Uterus (tissue), 4 donors: ENCODE data around the gene BTBD9. TPM values are rescaled to one million over a fixed set of nuclear protein-coding genes. Genes with fewer than 3 reads are reported as not detected.

ENCODE experiments used
- DNase-seq, 2 donors: peaks; one replicate each; pipeline ENCODE4 v3.0.0-alpha.2; 2019 to 2020
- H3K27ac ChIP-seq, 2 donors: fragments of 200-600 bp; sonication (generic); 1 replicate in 1 of 2; 2 replicates in 1 of 2; pipeline ENCODE4 v1.5.1; 2016 to 2018
- H3K27me3 ChIP-seq, 2 donors: fragments of 200-600 bp; sonication (generic); one replicate each; pipeline ENCODE4 v1.5.1; 2018 to 2019; ENCODE audit warnings: control low read depth in 1 of 2
- H3K36me3 ChIP-seq, 2 donors: fragments of 200-600 bp; sonication (generic); one replicate each; pipeline ENCODE4 v1.5.1; 2019; ENCODE audit warnings: control low read depth in 1 of 2
- H3K4me1 ChIP-seq, 2 donors: fragments of 200-600 bp; sonication (generic); one replicate each; pipeline ENCODE4 v1.5.1; 2018 to 2019; ENCODE audit warnings: control low read depth in 1 of 2
- H3K4me3 ChIP-seq, 2 donors: fragments of 200-600 bp; sonication (generic); 1 replicate in 1 of 2; 2 replicates in 1 of 2; pipeline ENCODE4 v1.5.1; 2018 to 2019; ENCODE audit warnings: mild to moderate bottlenecking in 1 of 2
- H3K9me3 ChIP-seq, 2 donors: fragments of 200-600 bp; sonication (generic); one replicate each; pipeline ENCODE4 v1.5.1; 2019; ENCODE audit warnings: control low read depth in 1 of 2
- POLR2A ChIP-seq, 2 donors: fragments of 450-650 bp; IDR thresholded peaks; one replicate each; pipeline ENCODE4 v1.6.1; 2016; ENCODE audit warnings: antibody characterized with exemption in 2 of 2, mild to moderate bottlenecking in 1 of 2, moderate library complexity in 1 of 2
- intact Hi-C: fragments of 100-400 bp; cut with DNase I; formaldehyde crosslinking; loops from one replicate; pipeline ENCODE4 v1.15.1; 2023; ENCODE audit warnings: low total_unique reads
- total RNA-seq, 4 donors: library from RNA; depleted of rRNA in 3 of 4; stranded (reverse); fragments of >200 nt in 3 of 4; gene quantifications; one replicate each; pipeline versions ENCODE4 v1.1.0 to v1.2.4, GENCODE V29; 2014 to 2023
- TF ChIP-seq, protein P1 (sequence below), 4 experiments: fragments of 200-600 bp in 2 of 4; fragments of 450-650 bp in 2 of 4; sonication (generic) in 2 of 4; IDR thresholded peaks; one replicate each; pipeline ENCODE4 v1.5.1; 2016 to 2019; ENCODE audit warnings: antibody characterized with exemption in 4 of 4, mild to moderate bottlenecking in 2 of 4, moderate library complexity in 1 of 4
- donor health status: DM: yes; HTN: yes; CAD: no.

BTBD9 gene
- total RNA-seq, 4 donors from 2014 or later: 10.3 to 50.3 (median 34.4) TPM

DNA sequence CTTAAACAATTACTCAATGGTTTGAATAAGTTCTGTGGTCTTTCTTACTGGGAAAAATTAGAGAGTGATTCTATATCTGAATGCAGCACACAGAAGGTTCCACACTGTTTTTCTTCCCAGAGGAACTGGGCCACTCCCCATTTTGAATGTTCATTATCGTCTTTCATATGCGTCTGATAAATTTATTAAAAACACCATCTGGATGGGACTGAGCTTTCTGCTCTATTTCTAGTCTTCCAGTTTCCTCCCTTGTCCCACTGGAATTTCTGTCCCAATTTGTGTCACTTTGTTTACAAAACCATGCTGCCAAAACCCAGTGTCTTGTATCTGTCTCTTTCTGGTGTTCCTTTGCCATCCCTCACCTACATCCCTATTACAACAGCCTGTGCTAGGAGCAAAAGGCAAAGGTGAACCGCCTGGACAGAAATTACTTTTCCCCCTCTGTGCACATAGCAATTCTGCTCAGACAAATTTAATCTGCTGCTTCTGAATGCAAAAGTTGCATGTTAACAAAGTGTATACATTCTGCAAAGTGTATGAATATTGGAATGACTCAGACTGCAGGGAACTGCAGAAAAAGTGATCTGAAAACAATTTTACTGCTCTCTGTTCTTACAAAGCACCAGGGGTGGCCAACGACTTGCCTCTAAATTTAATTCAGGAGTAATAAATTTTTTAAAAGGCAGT is 333.6 kb downstream of the BTBD9 start:
- peaks cover 0 to 5% of the 10 kb centered on the region in 2 donors for H3K4me1 ChIP-seq
- no peaks in the 10 kb centered on the region for H3K36me3 ChIP-seq
- H3K9me3 ChIP-seq: no peaks in the 10 kb centered on the region
- no peak overlapping the region for H3K4me3 ChIP-seq
- DNase-seq: no peak
- TF ChIP-seq, protein P1, sequence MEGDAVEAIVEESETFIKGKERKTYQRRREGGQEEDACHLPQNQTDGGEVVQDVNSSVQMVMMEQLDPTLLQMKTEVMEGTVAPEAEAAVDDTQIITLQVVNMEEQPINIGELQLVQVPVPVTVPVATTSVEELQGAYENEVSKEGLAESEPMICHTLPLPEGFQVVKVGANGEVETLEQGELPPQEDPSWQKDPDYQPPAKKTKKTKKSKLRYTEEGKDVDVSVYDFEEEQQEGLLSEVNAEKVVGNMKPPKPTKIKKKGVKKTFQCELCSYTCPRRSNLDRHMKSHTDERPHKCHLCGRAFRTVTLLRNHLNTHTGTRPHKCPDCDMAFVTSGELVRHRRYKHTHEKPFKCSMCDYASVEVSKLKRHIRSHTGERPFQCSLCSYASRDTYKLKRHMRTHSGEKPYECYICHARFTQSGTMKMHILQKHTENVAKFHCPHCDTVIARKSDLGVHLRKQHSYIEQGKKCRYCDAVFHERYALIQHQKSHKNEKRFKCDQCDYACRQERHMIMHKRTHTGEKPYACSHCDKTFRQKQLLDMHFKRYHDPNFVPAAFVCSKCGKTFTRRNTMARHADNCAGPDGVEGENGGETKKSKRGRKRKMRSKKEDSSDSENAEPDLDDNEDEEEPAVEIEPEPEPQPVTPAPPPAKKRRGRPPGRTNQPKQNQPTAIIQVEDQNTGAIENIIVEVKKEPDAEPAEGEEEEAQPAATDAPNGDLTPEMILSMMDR (IDR thresholded peaks at IDR 0.05): no peak
- TF ChIP-seq POLR2A (IDR thresholded peaks at IDR 0.05): no peak
- H3K27me3 ChIP-seq: no peaks in the 10 kb centered on the region
- H3K27ac ChIP-seq: no peak overlapping the region
- intact Hi-C loops: no loop called here

DNA sequence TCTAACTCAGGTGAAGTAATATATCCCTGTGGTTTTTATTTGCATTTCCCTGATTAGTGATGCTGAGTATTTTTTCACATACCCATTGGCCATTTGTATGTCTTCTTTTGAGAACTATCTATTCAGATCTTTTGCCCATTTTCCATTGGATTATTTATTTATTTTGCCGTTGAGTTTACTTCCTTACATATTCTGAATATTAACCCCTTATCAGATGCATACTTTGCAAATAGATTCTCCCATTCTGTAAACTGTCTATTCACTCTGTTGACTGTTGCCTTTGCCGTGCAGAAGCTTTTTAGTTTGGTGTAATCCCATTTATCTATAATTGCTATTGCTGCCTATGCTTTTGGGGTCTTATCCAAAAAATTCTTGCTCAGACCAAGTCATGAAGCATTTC is 336.9 kb downstream of the BTBD9 start:
- H3K4me3 ChIP-seq: no peak overlapping the region
- H3K9me3 ChIP-seq: no peaks in the 10 kb centered on the region
- H3K36me3 ChIP-seq: no peaks in the 10 kb centered on the region
- no peak for DNase-seq
- TF ChIP-seq POLR2A (IDR thresholded peaks at IDR 0.05): no peak
- H3K27me3 ChIP-seq: no peaks in the 10 kb centered on the region
- no peak overlapping the region for H3K27ac ChIP-seq
- peaks cover 0 to 5% of the 10 kb centered on the region in 2 donors for H3K4me1 ChIP-seq
- intact Hi-C loops: no loop called here

DNA sequence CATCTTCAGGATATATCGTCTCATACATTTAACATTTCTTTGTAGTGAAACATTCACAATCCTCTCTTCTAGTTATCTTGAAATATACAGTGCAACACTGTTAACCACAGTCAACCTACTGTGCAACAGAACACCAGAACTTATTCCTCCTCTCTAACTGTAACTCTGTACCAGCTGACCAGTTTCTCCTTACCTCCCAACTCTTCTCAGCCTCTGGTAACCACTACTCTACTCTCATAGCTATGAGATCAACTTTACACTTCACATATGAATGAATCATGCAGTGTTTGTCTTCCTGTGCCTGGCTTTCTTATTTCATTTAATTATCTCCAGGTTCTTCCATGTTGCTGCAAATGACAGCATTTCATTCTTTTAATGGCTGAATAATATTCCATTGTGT is 337.6 kb downstream of the BTBD9 start:
- no peaks in the 10 kb centered on the region for H3K9me3 ChIP-seq
- H3K4me3 ChIP-seq: no peak overlapping the region
- no peaks in the 10 kb centered on the region for H3K27me3 ChIP-seq
- H3K4me1 ChIP-seq: no peaks in the 10 kb centered on the region
- TF ChIP-seq, protein P1 (IDR thresholded peaks at IDR 0.05): no peak
- no peak overlapping the region for H3K27ac ChIP-seq
- no peaks in the 10 kb centered on the region for H3K36me3 ChIP-seq
- intact Hi-C loops: no loop called here
- DNase-seq: no peak

DNA sequence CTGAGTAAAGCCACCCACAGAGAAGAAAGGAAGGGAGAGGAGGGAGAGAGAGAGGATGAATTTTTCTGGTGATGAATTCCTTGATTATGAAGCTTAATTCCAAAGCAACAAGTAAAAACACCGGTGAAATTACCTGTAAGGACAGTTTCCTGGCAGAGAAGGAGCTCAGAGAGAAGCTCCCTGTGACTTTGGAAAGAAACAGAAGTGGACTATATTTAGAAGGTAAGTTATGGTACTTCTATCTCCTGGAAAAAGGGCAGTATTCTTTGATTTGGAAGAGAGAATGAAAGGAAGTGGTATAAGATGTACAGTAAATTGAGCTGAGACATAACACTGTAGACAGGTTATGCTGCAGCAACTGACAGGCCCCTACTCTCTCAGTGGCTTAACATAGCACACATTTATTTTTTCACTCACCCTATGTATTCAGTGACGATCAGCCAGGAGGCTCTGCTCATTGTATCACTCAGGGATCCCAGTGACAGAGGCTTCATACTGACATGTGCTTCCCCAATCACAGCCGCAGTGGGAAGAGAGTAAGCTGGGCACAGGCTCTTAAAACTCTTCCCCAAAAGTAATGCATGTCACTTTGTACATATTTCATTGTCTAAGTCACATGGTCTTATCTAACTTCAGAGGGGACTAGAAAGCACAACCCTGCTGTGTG is 349.5 kb downstream of the BTBD9 start:
- no peak overlapping the region for H3K4me3 ChIP-seq
- H3K4me1 ChIP-seq: no peaks in the 10 kb centered on the region
- DNase-seq: no peak
- no peaks in the 10 kb centered on the region for H3K36me3 ChIP-seq
- intact Hi-C loops: no loop called here
- peaks cover 0 to 7% of the 10 kb centered on the region in 2 donors for H3K9me3 ChIP-seq
- TF ChIP-seq POLR2A (IDR thresholded peaks at IDR 0.05): no peak
- TF ChIP-seq, protein P1 (IDR thresholded peaks at IDR 0.05): no peak
- H3K27ac ChIP-seq: no peak overlapping the region
- H3K27me3 ChIP-seq: no peaks in the 10 kb centered on the region

DNA sequence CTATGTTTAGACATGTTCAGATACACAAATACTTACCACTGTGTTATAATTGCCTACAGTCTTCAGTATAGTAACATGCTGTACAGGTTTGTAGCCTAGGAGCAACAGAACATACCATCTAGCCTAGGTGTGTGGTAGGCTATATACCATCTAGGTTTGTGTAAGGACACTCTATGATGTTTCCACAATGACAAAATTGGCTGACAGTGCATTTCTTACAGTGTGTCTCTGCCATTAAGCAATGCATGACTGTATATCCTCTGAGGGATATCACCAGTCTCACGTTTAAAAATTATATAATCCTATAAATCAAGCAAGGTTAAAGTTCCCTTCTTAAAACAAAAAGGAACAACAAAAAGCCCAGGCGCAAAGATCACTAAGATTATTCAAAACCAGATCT is 352.2 kb downstream of the BTBD9 start:
- H3K27ac ChIP-seq: no peak overlapping the region
- no peaks in the 10 kb centered on the region for H3K36me3 ChIP-seq
- H3K4me3 ChIP-seq: no peak overlapping the region
- no peaks in the 10 kb centered on the region for H3K27me3 ChIP-seq
- H3K4me1 ChIP-seq: no peaks in the 10 kb centered on the region
- H3K9me3 ChIP-seq: no peaks in the 10 kb centered on the region
- DNase-seq: no peak
- intact Hi-C loops: no loop called here
- TF ChIP-seq, protein P1 (IDR thresholded peaks at IDR 0.05): no peak
- TF ChIP-seq POLR2A (IDR thresholded peaks at IDR 0.05): no peak
